K562 (cell line): ENCODE results near the gene MDH2. TPM values are rescaled to one million over a fixed set of nuclear protein-coding genes. Genes with fewer than 3 reads are reported as not detected.

Experiments used
- CC2D1A ChIP-seq: fragments of 450-650 bp; IDR thresholded peaks from 2 replicates; pipeline ENCODE4 v1.6.1; 2017; ENCODE audit warnings: mild to moderate bottlenecking
- COPS2 ChIP-seq: fragments of 450-650 bp; conservative IDR thresholded peaks from 2 replicates; pipeline ENCODE4 v1.6.1; 2016; ENCODE audit warnings: mild to moderate bottlenecking, moderate library complexity
- DLX4 ChIP-seq: fragments of 250-450 bp; sonication (Bioruptor Pico); IDR thresholded peaks from 2 replicates; pipeline ENCODE4 v1.6.1; 2021; ENCODE audit warnings: mild to moderate bottlenecking
- E2F5 ChIP-seq: sonication (generic); formaldehyde crosslinking; IDR thresholded peaks from 2 replicates; pipeline ENCODE4 v1.8.0; 2022; ENCODE audit warnings: mild to moderate bottlenecking, missing genetic modification reagents
- E2F8 ChIP-seq: fragments of 450-650 bp; IDR thresholded peaks from 2 replicates; pipeline ENCODE4 v1.7.1; 2018; ENCODE audit warnings: mild to moderate bottlenecking, low read depth; ENCODE audit not compliant: partially characterized antibody
- ELK1 ChIP-seq: sonication (generic); formaldehyde crosslinking; IDR thresholded peaks from 2 replicates; pipeline ENCODE4 v1.8.1; 2022; ENCODE audit warnings: missing genetic modification reagents
- HDGF ChIP-seq: fragments of 450-650 bp; IDR thresholded peaks from 2 replicates; pipeline ENCODE4 v1.6.1; 2016
- KLF13 ChIP-seq: fragments of 450-650 bp; IDR thresholded peaks from 2 replicates; pipeline ENCODE4 v1.6.1; 2016; ENCODE audit warnings: missing genetic modification characterization, low read depth, mild to moderate bottlenecking, missing compliant biosample characterization, moderate library complexity, borderline replicate concordance
- LARP7 ChIP-seq: fragments of 450-650 bp; IDR thresholded peaks from 2 replicates; pipeline ENCODE4 v1.6.1; 2016
- MBD1 ChIP-seq: fragments of 250-450 bp; sonication (Bioruptor Pico); IDR thresholded peaks from 2 replicates; pipeline ENCODE4 v1.8.0; 2022; ENCODE audit warnings: inconsistent platforms
- NCOA2 ChIP-seq, 2 experiments: fragments of 450-650 bp; IDR thresholded peaks; 2 replicates each; pipeline ENCODE4 v1.6.1; 2018; ENCODE audit warnings: mild to moderate bottlenecking in 2 of 2, moderate library complexity in 1 of 2; ENCODE audit not compliant: partially characterized antibody in 2 of 2
- NONO ChIP-seq, 2 experiments: fragments of 200-400 bp in 1 of 2; fragments of 450-650 bp in 1 of 2; formaldehyde crosslinking in 1 of 2; IDR thresholded peaks; 2 replicates each; pipeline ENCODE4 v1.6.1; 2017; ENCODE audit warnings: low read depth in 2 of 2, mild to moderate bottlenecking in 2 of 2, moderate library complexity in 2 of 2, low read length in 1 of 2
- NR3C1 ChIP-seq: sonication (generic); formaldehyde crosslinking; IDR thresholded peaks from 2 replicates; pipeline ENCODE4 v1.8.1; 2022; ENCODE audit warnings: missing genetic modification reagents
- SIX5 ChIP-seq, 2 experiments: IDR thresholded peaks; 2 replicates each; pipeline ENCODE4 v1.6.1; 2011; ENCODE audit warnings: low read length in 2 of 2, borderline replicate concordance in 1 of 2, low read depth in 1 of 2, mild to moderate bottlenecking in 1 of 2, moderate library complexity in 1 of 2; ENCODE audit not compliant: insufficient read depth in 1 of 2
- TSHZ1 ChIP-seq: fragments of 250-450 bp; sonication (Bioruptor Pico); IDR thresholded peaks from 2 replicates; pipeline ENCODE4 v1.4.0; 2020; ENCODE audit warnings: mild to moderate bottlenecking, moderate library complexity
- XRCC3 ChIP-seq: fragments of 450-650 bp; IDR thresholded peaks from 2 replicates; pipeline ENCODE4 v1.6.1; 2017; ENCODE audit warnings: mild to moderate bottlenecking, moderate library complexity
- polyA plus RNA-seq, 8 experiments: library from polyadenylated mRNA; depleted of rRNA in 4 of 8; stranded (reverse) in 5 of 8; unstranded in 3 of 8; fragments of >200 nt; fragmentation: Nextera tagmentation in 2 of 8; fragmentation: Illumina TruSeq in 1 of 8; extraction: Ambion mirVana in 2 of 8; extraction: Trizol in 1 of 8; gene quantifications; 2 replicates each; pipeline versions ENCODE4 v1.2.1 to v1.2.3, GENCODE V29; 2011 to 2014; ENCODE audit warnings: inconsistent platforms in 1 of 8, missing spikeins in 1 of 8
- total RNA-seq, 7 experiments: library from RNA; depleted of rRNA in 6 of 7; stranded (reverse); fragments of >200 nt in 6 of 7; fragmentation: Illumina TruSeq in 2 of 7; extraction: Trizol in 2 of 7; gene quantifications; 2 replicates each; pipeline versions ENCODE4 v1.2.1 to v1.2.3, GENCODE V29; 2011 to 2021; ENCODE audit warnings: low replicate concordance in 1 of 7

Gene MDH2
- total and polyA plus RNA-seq, 9 of the 15 experiments (the other 6 are each of a cell fraction or from before 2014, with no cell fraction given): 106 to 701 (median 242) TPM

- TF ChIP-seq MBD1 (no peak), E2F5 (CRISPR knock-in tag) (no peak), ELK1 (CRISPR knock-in tag) (no peak), COPS2 (no peak), TSHZ1 (no peak), XRCC3 (no peak), E2F8 (peak; percentile 91), DLX4 (CRISPR knock-in tag) (no peak), HDGF (no peak), NONO (IDR thresholded peaks at IDR 0.05; ENCODE audit: low read depth in 2 of 2, low read length in 1 of 2) (peak in 1 of 2 experiments; percentile 73; a peak in 2 of 4 replicates), CC2D1A (peak; percentile 48; the same call in 1 of the 2 replicates), NCOA2 (IDR thresholded peaks at IDR 0.05; ENCODE audit: partially characterized antibody in 2 of 2) (no peak), KLF13 (tag) (no peak), SIX5 (IDR thresholded peaks at IDR 0.05; ENCODE audit: borderline replicate concordance in 1 of 2, insufficient read depth in 1 of 2, low read depth in 1 of 2, low read length in 2 of 2) (peak; percentile 15 to 45; a peak in 3 of 4 replicates), LARP7 (no peak), NR3C1 (CRISPR knock-in tag) (peak; percentile 85; the same call in 1 of the 2 replicates)
Observed at GRCh38 chr7:76047811-76048667, at the start of gene MDH2, which contains the start of gene STYXL1 (continued).
